CD4-positive, alpha-beta T cell treated with Interleukin-1 beta for 1 hour (primary cell): ENCODE measurements around the gene C1QTNF1.

Experiments
- DNase-seq, 2 donors: peaks; one replicate each; pipeline ENCODE4 v3.0.0-alpha.2; 2020 to 2022

Gene C1QTNF1

DNA sequence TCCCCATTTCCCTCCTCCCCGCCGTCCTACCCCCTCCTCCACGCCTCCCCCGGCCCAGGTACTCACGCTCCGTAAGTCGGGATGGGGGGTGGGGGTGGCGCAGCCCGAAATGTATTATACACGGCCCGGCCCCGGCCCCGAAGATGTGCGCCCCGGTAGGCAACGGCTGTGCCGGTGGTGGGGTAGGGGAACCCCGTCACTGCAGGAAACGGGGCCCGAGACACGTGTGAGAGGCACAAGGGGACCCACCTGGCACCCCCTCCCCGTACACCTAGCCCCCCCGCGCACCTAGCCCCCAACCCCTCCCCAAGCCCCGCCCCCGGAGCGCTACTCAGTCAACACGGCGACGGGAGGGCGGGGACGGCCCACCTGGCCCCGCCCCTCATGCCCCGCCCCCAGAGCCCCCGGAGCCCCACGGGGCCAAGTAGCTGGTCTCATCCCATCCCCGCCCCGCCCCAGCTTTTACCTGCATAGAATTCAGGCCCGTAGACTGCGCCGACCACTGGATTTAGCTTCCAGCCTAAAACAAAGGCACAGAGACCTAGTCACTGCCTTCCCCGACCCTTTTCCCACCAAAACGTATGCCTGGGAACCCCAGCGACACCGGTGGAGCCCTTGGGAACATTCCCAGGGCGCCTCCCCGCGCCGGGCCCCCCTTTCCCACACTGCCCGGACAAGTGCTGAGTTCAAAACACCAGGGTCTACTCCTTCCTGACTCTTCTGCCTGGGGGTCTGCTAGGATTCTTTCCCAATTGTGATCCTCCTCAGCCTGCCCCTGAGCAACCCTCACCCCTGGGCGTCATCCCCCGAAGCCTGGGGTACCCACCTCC is 73.5 kb downstream of the C1QTNF1 start:
- DNase-seq = no peak

DNA sequence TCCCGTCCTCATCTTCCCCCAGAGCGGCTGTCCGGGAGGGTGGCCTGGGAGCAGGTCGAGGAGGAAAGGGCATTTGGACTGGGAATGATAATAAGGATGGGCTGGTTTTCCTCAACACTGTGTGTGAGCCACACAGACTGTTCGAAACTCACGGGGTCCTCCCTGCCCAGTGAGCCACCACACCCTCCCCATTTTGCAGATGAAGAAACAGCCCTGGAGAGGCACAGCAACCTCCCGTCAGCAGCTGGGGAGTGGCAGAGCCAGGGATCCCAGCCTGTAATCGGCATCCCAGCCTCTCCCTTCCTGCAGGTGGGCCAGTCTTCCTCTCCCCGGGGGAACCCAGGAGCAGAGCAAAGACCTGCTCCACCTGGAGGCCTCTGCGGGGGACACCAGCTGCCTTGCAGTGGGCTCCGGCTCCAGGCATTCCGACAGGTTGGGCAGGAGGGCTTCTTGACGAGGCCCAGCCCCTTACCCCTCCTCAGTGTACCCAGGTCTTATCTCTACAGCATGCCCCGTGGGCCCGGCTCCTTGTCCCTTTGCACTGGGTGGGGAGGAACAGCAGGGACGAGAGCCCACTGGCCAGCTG is 74.4 kb downstream of the C1QTNF1 start:
- no peak for DNase-seq
